ENCODE measurements around the gene ZNRF1.
"Not testable (repeated sequence)": the region's sequence is repeated elsewhere in the genome, so short reads cannot be mapped to it uniquely, and the experiment has no call there.

ZNRF1 gene

DNA sequence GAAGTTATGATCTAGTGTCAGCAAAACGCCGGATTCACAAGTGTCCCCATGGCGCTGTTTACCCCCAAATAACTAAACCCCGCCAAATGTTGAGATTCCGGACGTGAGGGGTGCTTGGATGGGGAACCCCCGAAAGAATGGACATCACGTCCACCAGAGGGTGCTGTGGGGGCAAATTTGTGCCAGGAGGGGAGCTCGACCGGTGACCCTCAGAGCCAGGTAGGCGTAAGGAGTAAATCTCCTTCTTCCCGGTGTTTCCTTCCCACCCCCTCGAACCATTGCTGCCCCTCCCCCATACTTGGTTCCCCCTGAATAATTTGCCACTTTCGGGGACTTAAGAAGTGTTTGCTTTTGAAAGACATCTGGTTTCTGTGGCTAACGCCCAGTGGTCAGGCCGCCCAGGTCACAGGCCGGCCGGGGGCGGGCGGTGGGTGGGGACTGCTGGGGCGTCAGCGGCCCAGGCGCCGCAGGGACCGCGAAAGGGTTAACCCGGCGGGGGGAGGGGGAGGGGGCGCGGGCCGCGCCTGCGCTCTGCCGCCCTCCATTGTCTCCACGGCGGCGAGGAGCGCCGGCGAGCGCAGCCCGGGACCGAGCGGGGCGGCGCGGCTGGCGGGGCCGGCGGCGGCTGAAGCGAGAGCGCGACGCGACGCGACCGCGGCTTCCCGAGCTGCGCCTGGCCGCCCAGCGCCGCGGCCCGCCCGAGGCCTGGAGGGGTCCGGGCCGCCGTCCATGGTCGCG lies at the start of gene ZNRF1:
Gene ZNRF1, plus strand, starts transcription at position 544 of the 738 bp plus-strand sequence. CDS start 648 bp downstream, outside the sequence.
- peak; percentile 56 for DNase-seq

DNA sequence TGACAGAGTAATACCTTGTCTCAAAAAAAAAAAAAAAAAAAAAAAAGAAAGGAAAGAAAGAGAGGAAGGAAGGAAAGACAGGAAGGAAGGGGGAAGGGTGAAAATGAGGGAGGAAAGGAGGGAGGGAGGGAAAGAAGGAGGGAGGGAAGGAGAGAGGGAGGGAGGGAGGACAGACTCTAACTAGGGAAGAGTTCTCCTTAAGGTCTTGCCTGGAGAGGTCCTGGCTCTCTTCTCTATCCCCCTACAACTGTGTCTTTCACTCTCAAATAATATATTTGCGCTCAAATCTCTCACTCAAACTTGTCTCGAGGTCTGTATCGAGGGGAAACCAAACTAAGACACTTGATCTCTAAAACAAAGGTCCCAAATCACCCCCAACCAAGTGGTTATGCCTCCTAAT lies 49.5 kb upstream of the ZNRF1 start:
- DNase-seq = no peak

DNA sequence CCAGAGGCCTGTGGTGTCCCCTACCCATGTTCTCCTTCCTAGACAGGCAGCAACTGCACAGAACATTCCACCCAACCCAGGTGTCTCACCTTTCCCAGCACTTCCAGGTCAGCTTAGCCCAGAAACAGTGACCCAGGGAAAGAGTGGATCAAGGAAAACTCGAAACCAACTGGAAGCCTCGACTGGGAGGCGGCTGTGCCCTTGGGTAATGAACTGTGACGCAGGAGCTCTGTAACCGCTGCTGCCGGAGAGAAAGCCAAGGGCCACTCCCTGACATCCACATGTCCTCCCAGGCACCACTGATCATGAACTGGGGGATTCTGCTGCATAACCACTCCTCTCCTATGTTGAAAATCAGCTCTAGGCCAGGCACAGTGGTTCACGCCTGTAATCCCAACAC lies 48.3 kb upstream of the ZNRF1 start:
- DNase-seq = no peak

DNA sequence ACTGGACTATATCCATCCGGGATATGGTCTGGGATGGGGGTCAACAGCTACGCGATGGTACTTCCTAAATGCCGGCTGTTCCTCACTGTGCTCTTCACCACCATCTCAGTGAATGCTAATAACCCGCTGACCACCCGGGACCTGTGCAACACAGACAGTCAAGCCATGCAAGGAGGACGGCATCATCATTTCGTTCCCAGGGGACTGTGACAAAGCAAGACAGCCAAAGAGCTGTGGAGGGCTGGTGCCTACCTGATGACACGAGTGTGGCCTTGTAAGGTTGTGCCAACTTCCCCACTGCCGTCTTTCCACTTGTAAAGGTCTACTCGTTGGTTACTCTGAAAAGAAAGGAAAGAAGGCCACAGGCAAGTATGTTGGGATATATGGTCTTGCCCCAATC lies 47.6 kb upstream of the ZNRF1 start:
- DNase-seq = no peak

DNA sequence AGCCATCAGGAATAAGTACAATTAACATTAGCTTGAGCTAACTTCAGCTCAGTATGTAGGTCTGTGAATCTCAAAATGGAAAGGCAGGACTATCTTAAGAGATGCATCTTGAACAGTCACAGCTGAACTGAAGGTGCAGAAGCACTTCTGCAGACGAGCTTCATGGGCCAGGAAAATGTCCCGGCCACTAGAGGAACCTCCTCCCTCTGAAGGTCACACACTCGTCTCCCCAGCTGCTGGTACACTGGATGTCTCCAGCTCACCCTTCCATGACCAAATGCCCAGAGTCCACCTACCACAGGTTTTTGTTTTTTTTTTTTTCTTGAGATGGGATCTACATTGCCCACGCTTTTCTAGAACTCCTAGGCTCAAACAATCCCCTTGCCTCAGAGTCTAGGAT lies 47.1 kb upstream of the ZNRF1 start:
- no peak for DNase-seq

DNA sequence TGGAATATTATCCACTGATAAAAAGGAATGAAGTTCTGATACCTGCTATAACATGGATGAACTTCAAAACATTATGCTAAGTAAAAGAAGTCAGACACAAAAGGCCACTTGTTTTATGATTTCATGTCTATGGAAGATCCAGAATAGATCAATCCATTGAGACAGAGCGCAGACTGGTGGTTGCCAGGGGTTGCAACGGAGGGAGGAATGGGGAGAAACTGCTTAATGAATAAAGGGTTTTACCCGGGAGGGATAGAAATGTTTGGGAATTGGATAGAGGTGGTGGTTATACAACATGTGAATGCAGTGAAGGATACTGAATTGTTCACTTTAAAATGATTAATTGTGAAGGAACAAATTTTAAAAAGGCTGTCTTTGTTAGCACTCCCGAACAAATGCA lies 44.1 kb upstream of the ZNRF1 start:
- no peak for DNase-seq

DNA sequence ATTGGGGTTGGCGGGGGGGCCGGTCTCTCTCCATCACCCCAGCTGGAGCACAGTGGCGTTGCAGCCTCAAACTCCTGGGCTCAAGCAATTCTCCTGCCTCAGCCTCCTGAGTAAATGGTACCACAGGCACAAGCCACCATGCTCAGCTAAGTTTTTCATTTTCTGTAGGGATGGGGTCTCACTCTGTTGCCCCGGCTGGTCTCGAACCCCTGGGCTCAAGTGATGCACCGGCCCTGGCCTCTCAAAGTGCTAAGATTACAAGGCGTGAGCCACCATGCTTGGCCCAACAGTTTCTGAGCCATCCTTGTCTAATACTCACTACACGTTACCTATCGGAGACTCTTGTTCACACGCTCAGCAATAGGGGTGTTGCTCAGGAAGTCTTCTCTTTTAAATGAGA lies 25.5 kb upstream of the ZNRF1 start:
- DNase-seq = no peak

DNA sequence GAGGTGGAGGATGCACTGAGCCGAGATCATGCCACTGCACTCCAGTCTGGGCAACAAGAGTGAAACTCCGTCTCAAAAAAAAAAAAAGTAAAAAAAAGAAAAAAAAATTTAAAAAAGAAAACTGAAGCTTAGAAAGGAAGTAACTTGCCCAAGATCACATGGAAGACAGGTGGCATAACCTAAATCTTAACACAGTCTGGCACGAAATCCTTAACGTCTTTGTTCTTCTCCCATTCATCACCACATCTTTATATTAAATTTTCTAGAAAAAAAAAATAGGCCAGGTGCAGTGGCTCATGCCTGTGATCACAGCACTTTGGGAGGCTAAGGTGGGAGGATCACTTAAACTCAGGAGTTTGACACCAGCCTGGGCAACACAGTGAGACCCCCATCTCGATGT lies 23.2 kb upstream of the ZNRF1 start:
- DNase-seq = no peak

DNA sequence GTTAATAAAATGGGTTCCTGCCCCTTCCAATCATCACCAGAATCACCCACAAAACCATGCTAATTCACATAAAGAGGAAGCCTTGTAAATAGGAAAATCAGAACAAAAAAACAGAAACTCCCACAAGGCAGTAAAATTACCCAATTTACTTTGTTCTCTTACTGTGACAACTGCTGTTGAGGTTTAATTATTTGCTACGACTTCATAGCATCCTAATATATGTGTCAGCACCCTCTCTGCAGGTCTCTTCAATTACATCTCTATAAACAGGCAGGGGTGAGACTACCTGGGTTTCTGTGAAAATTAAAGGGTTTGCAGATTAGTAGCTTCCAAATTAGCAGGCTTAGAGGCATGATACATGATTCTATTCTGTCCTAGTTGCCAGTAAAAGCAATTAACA lies 16.6 kb upstream of the ZNRF1 start:
- no peak for DNase-seq

DNA sequence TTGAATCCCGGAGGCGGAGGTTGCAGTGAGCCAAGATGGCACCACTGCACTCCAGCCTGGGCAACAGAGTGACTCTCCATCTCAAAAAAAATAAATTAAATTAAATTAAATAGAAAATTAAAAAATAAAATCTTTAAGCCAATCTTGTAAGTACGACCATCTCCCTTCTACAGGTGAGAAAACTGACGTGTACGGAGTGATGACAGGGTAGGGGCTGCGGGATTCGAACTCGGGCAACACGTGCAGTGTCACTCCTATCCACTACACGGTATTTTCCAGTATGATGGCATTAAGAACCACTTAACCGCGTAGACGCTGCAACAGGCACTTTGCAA lies 14.7 kb upstream of the ZNRF1 start:
- DNase-seq = no peak

DNA sequence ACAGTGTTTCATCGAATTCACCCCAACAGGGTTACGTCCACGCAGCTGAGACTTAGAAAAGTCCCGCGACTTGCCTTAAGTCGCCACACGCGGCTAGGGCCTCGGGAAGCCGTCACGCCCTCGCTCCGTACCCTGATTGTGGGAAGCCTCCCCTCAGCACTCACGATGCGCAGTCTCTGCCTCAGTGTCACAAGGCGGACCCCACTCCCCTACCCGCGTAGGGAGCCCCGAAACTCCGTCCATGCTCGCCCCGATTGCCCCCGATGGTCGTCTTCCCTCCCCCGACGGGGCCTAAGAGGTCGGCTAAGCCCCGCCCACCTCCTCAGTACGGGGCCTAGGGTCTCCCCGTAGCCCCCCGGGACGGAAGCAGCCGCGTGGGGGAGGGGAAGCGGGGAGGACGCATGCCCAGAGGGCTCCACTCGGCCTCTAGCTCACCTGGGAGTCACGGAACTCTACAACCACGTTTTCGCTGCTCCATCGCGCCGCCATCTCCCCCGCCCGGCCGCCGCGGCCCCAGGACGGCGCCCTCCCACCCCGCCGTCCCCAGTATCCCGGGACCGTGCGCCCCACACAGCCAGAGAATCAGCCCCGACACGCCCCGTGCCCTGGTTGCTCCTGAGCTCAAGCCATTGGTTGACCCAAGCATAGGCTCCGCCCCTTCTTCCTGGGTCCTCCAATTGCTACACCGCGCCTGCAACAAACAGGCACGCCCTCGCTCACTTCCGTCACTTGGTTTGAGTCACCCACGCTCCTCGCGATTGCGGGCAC lies 14.1 kb upstream of the ZNRF1 start, which contains the start of gene WDR59:
Gene WDR59, minus strand, starts transcription at position 595 of the 768 bp plus-strand sequence. Its CDS starts 106 bp downstream, at position 489.
- peak; percentile 83 for DNase-seq

DNA sequence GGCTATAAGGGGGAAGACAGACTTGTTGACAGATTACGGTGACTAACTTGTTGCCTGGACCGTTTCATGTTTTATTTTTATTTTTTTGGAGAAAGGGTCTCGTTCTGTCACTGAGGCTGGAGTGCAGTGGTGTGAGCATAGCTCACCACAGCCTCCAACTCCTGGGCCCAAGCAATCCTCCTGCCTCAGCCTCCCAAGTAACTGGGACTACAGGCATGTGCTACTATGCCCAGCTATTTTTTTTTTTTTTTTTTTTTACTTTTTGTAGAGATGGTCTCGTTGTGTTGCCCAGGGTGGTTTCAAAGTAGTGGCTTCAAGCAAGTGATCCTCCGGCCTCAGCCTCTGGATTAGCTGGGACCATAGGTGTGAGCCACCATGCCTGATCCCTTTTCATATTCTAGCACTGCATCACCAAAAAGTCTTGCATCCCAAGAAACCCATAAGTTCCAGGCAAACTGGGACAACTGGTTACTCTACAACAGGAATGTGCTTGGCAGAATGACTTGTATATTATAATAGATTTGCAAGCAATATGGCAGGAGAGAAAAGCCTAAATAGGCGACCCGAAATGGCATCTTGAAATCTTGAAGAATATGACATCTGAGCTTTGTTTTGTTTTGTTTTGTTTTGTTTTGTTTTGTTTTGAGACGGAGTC lies 11.7 kb upstream of the ZNRF1 start:
- DNase-seq = no peak

DNA sequence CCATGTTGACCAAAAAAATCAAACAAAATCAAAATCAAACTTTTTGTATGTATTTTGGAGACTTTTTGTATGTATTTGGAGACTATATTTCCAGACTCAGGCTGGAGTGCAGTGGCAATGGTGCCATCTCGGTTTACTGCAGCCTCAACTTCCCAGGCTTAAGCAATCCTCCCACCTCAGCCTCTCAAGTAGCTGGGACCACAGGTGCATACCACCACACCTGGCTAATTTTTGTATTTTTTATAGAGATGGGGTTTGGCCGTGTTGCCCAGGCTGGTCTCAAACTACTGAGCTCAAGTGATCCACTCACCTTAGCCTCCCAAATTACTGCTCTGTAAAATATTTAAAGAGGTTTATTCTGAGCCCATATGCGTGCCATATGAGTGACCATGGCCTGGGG lies 9.0 kb upstream of the ZNRF1 start:
- not testable (repeated sequence) for DNase-seq

DNA sequence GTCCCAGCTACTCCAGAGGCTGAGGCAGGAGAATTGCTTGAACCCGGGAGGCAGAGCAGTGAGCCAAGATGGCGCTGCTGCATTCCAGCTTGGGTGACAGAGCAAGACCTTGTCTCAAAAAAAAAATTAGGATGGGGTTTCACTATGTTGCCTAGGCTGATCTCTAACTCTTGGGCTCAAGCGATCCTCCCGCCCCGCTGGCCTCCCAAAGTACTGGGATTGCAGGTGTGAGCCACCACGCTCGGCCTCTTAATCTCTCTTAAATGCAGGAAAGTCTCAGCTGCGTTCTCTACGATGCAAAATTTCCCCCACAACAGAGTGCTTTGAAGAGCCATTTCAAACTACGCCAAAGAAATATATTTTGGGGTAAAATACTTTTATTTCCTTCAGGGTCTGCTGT lies 8.0 kb upstream of the ZNRF1 start:
- no peak for DNase-seq

DNA sequence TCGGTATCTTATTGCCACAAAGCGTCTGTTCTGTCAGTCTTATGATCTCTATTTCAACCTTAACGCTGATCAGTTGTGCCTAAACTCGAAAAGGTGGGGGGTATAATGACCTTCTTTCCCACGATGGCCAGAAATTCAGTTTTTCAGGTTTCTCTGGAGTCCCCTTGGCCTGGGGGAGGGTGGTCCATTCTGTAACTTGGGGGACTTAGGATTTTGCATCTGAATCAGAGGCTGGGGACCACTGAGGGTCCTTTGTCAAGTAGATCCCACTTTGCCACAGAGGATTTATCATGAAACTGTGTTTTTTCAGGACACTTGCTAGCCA lies 7.6 kb upstream of the ZNRF1 start:
- no peak for DNase-seq

DNA sequence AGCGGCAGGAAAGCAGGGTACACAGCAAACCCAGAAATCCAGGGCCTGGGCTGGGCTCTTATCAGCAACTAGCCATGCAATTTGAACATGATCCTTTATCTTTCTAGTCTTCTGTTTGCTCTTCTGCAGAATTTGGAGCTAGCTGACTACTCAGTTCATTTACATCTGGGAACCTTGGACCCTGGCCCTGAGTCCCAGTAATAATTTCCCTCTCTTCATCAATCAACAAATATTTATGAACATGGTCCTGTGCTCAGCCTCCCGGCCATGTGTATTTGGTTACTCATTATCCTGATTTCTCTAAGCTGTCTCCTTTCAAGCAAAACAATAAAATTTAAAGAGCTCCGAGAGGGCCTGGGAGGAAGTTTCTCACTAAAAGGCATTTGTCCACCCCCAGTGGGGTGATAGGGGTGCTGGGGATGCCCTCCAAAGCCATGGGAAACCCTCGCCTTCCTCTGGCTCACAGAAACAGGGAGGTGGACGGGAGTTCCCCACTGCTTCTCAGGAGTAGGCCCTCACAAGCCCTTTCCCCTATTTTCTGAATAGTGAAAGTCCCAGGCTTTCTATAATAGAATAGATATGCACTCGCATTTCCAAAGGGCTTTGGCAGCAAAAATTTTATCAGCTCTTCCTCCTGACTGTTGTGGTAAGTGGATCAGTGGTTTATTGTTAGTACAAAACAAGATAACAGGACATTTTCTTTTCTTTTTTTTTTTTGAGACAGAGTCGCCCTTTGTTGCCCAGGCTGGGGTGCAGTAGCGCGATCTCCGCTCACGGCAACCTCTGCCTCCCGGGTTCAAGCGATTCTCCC lies 7.0 kb upstream of the ZNRF1 start:
- no peak for DNase-seq

DNA sequence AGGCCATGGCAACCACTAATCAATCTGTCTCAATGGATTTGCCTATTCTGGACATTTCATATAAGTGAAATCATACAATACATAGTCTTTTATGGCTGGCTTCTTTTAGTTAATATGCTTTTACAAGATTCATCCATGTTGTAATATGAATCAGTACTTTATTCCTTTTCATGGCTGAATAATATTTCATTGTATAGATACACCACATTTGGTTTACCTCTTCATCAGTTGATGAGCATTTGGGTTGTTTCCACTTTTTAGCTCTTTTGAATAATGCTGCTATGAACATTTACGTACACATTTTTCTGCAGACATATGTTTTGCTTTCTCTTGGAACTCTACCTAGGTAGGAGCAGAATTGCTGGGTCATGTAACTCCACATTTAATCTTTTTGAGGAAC lies 2.8 kb upstream of the ZNRF1 start:
- DNase-seq = no peak

DNA sequence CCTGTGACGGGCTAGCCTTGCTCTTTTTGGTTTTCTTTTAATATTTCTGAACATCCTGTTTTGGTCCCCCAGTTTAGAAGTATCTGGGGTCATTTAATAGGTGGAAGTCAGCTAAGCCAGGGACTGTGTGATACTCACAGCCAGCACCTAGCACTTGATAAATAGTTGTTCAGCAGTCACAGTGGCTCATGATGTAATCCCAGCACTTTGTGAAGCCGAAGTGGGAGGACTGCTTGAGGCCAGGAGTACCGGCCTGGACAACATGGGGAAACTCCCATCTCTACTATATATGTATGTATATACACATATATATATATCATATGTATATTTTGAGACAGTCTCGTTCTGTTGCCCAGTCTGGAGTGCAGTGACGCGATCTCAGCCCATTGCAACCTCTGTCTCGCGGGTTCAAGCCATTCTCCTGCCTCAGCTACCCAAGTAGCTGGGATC lies 1.8 kb upstream of the ZNRF1 start:
- DNase-seq = no peak

DNA sequence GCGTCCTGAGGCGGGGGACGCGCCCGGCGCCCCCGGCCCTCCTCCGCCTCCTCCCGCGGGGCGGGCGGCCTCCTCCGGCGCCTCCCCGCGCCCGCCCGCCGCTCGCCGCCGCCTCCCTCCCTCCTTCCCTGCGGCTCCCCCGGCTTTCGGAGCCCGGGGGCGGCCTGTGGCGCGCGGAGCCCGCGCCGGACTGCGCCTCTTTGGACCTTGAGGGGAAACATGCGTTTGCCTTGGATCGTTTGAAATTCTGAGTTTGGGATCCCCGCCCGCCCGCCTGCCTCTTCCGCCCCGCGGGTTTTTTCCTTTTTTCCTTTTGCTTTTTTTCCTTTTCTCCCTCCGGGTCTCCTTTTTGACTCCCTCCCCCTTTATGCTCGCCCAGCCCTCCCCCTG lies 390 bp downstream of the ZNRF1 start:
- DNase-seq = no peak

DNA sequence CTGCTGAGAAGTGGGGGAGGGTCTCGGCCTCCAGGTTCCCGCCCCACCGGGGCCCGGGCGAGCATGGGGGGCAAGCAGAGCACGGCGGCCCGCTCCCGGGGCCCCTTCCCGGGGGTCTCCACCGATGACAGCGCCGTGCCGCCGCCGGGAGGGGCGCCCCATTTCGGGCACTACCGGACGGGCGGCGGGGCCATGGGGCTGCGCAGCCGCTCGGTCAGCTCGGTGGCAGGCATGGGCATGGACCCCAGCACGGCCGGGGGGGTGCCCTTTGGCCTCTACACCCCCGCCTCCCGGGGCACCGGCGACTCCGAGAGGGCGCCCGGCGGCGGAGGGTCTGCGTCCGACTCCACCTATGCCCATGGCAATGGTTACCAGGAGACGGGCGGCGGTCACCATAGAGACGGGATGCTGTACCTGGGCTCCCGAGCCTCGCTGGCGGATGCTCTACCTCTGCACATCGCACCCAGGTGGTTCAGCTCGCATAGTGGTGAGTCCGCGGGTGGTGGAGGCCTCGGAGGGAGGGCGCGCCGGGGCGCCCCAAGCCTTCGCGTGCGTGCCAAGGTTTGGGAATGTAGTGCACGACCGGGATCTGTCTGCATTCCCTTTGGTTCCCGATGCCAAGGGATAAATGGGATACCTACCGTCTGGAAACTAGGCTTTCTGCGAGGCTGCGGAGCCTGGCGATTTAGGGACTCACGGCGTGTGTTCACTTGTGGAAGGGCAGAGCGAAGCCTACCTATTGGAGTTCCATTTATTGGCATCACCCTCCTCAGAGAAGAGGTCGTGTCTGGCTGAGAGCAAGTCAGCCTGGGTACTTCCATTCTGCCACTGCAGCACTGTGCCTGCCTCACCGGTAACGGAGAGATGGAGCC lies 1.0 kb downstream of the ZNRF1 start:
- DNase-seq = peak; percentile 8

DNA sequence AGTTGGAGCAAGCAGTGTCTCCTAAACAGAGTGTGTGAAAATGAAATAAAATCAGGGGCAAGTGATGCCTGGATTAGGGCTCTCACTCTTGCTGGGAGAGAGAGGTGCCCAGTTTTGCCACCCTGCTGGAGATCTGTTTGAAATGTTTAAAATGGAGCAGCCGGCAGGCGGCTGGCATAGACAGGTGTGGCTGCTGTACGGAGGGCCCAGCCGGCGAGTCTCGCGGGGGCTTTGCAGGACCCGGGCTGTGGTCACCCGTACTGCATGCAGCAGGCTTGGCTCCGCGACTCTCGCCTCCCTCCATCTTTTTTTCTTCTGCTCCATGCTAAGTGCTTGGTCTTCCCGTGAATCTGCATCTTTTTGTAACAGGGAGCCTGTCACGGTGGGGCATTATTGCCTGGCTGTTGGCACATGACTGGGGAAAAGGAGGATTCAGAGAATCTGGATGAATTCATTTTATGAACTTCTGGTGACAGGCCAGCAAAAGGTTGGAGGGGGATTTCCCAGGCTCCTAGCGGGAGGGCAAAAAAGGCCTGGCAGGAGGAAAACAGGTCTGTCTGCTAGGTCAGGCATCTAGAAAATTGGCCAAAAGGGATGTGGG lies 1.8 kb downstream of the ZNRF1 start:
- DNase-seq = no peak

DNA sequence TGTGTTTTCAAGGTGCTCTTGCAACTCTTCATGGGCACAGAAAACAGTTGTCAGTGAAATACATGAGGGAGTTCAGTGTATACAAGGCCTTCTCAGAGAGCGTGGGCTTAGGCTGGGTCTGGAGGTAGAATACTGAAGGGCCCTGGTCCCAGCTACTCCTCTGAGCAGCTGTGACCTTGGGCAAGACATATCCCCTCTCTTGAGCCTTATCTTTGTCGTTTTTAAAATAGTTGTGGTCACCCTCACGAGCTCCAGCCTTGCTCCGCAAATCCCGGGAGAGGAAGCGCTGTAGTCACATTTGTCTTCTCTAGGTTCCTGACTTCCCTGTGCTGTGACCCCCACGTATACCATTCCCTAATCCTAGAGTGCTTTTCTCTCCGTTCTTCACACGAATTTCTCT lies 3.6 kb downstream of the ZNRF1 start:
- DNase-seq = no peak
